Neural cell (in vitro differentiated cells): ENCODE results near the gene HHATL. TPM values are rescaled to one million over a fixed set of nuclear protein-coding genes. Genes with fewer than 3 reads are reported as not detected.

Experiments
- H2AFZ ChIP-seq: fragments of 200-600, 300-800 bp; sonication (generic), shearing (Covaris generic); 2 replicates; pipeline ENCODE4 v1.6.0; 2014; ENCODE audit warnings: low read depth, mild to moderate bottlenecking, antibody characterized with exemption, low read length, moderate library complexity
- H3F3A ChIP-seq: fragments of 200-600 bp; shearing (Covaris generic); 2 replicates; pipeline ENCODE4 v1.6.1; 2016; ENCODE audit warnings: mild to moderate bottlenecking, moderate library complexity, mixed read lengths, antibody characterized with exemption, low read length; ENCODE audit not compliant: insufficient read depth, poor library complexity, severe bottlenecking
- H3K27ac ChIP-seq: fragments of 200-600, 300-800 bp; sonication (generic), shearing (Covaris generic); 2 replicates; pipeline ENCODE4 v1.5.1; 2014; ENCODE audit warnings: mild to moderate bottlenecking, low read length, moderate library complexity
- H3K27me3 ChIP-seq: fragments of 300-800, 200-600 bp; sonication (generic), shearing (Covaris generic); 2 replicates; pipeline ENCODE4 v1.6.0; 2014; ENCODE audit warnings: mild to moderate bottlenecking, low read depth, low read length, moderate library complexity; ENCODE audit not compliant: insufficient read depth
- H3K36me3 ChIP-seq: fragments of 300-800, 200-600 bp; sonication (generic), shearing (Covaris generic); 2 replicates; pipeline ENCODE4 v1.5.1; 2014; ENCODE audit warnings: mild to moderate bottlenecking, antibody characterized with exemption, low read length, moderate library complexity; ENCODE audit not compliant: insufficient read depth
- H3K4me2 ChIP-seq: fragments of 300-800, 200-600 bp; sonication (generic), shearing (Covaris generic); 2 replicates; pipeline ENCODE4 v1.6.0; 2014; ENCODE audit warnings: mild to moderate bottlenecking, low read length
- H3K4me3 ChIP-seq: fragments of 300-800, 200-600 bp; sonication (generic), shearing (Covaris generic); 2 replicates; pipeline ENCODE4 v1.5.1; 2014; ENCODE audit warnings: mild to moderate bottlenecking, low read length, moderate library complexity
- H3K79me2 ChIP-seq: fragments of 200-600 bp; shearing (Covaris generic); replicated peaks from 2 replicates; pipeline ENCODE4 v1.6.0; 2014; ENCODE audit warnings: mild to moderate bottlenecking, low read length, moderate library complexity; ENCODE audit not compliant: insufficient read depth
- H3K9ac ChIP-seq: fragments of 300-800, 200-600 bp; sonication (generic), shearing (Covaris generic); 2 replicates; pipeline ENCODE4 v1.6.1; 2016; ENCODE audit warnings: mild to moderate bottlenecking, low read length, mixed read lengths
- H3K9me2 ChIP-seq: fragments of 200-600 bp; shearing (Covaris generic); 2 replicates; pipeline ENCODE4 v1.6.1; 2016; ENCODE audit warnings: mild to moderate bottlenecking, low read length, mixed read lengths; ENCODE audit not compliant: insufficient read depth
- H3K9me3 ChIP-seq: fragments of 200-600, 300-800 bp; sonication (generic), shearing (Covaris generic); 2 replicates; pipeline ENCODE4 v1.6.1; 2016; ENCODE audit warnings: mild to moderate bottlenecking, mixed run types, low read length, moderate library complexity, mixed read lengths
- H4K20me1 ChIP-seq: fragments of 200-600 bp; shearing (Covaris generic); 2 replicates; pipeline ENCODE4 v1.6.1; 2016; ENCODE audit warnings: mild to moderate bottlenecking, mixed run types; ENCODE audit not compliant: insufficient read depth
- CTCF ChIP-seq: fragments of 450-650 bp; IDR thresholded peaks from 2 replicates; pipeline ENCODE4 v1.5.1; 2014; ENCODE audit warnings: antibody characterized with exemption, mild to moderate bottlenecking, moderate library complexity; ENCODE audit not compliant: poor library complexity, severe bottlenecking
- EP300 ChIP-seq: fragments of 450-650 bp; conservative IDR thresholded peaks from 2 replicates; pipeline ENCODE4 v1.6.1; 2014; ENCODE audit warnings: antibody characterized with exemption, mild to moderate bottlenecking, moderate library complexity; ENCODE audit not compliant: poor library complexity, severe bottlenecking
- EZH2 ChIP-seq: fragments of 200-600, 300-800 bp; shearing (Covaris generic), sonication (generic); IDR thresholded peaks from 2 replicates; pipeline ENCODE4 v1.6.1; 2014; ENCODE audit warnings: antibody characterized with exemption, low read length, borderline replicate concordance, mild to moderate bottlenecking; ENCODE audit not compliant: insufficient read depth, poor library complexity, severe bottlenecking
- MXI1 ChIP-seq: fragments of 450-650 bp; conservative IDR thresholded peaks from 2 replicates; pipeline ENCODE4 v1.6.1; 2014; ENCODE audit warnings: antibody characterized with exemption, mild to moderate bottlenecking; ENCODE audit not compliant: poor library complexity, severe bottlenecking
- POLR2AphosphoS5 ChIP-seq: IDR thresholded peaks from 2 replicates; pipeline ENCODE4 v1.6.1; 2012
- RAD21 ChIP-seq: fragments of 450-650 bp; conservative IDR thresholded peaks from 2 replicates; pipeline ENCODE4 v1.6.1; 2014; ENCODE audit warnings: antibody characterized with exemption, mild to moderate bottlenecking, moderate library complexity
- REST ChIP-seq: IDR thresholded peaks from 2 replicates; pipeline ENCODE4 v1.6.1; 2012; ENCODE audit warnings: borderline replicate concordance
- SMC3 ChIP-seq: fragments of 450-650 bp; conservative IDR thresholded peaks from 2 replicates; pipeline ENCODE4 v1.6.1; 2014; ENCODE audit warnings: antibody characterized with exemption, mild to moderate bottlenecking, moderate library complexity; ENCODE audit not compliant: poor library complexity
- TAF1 ChIP-seq: IDR thresholded peaks from 2 replicates; pipeline ENCODE4 v1.6.1; 2012; ENCODE audit warnings: low read depth
- polyA plus RNA-seq: library from polyadenylated mRNA; depleted of rRNA; stranded (reverse); fragments of >200 nt; gene quantifications from 2 replicates; pipeline ENCODE4 v1.2.3, GENCODE V29; 2014

HHATL gene
- polyA plus RNA-seq, 1 donor from 2014 or later = not detected

GRCh38 chr3:42673082-42673481 is 29.5 kb downstream of the HHATL start:
- H4K20me1 ChIP-seq = no peaks in the 10 kb centered on the region
- no peaks in the 10 kb centered on the region for H3K36me3 ChIP-seq
- H2AFZ ChIP-seq = no peak overlapping the region
- H3K27me3 ChIP-seq = no peaks in the 10 kb centered on the region
- H3K4me2 ChIP-seq = no peak overlapping the region
- no peaks in the 10 kb centered on the region for H3F3A ChIP-seq
- H3K4me3 ChIP-seq = no peak overlapping the region
- H3K27ac ChIP-seq = no peak overlapping the region
- no peaks in the 10 kb centered on the region for H3K9me3 ChIP-seq
- H3K9ac ChIP-seq = no peak overlapping the region
- TF ChIP-seq EP300 (no peak), EZH2 (no peak), MXI1 (no peak), CTCF (no peak), POLR2AphosphoS5 (no peak), SMC3 (no peak), RAD21 (no peak), REST (no peak), TAF1 (no peak)
- H3K9me2 ChIP-seq = no peaks in the 10 kb centered on the region
- H3K79me2 ChIP-seq = no peaks in the 10 kb centered on the region

- no peak for TF ChIP-seq EZH2
- no peak for TF ChIP-seq TAF1
- no peak for TF ChIP-seq EP300
- no peak for TF ChIP-seq SMC3
- no peak for TF ChIP-seq RAD21
- no peak for TF ChIP-seq CTCF
- no peak for TF ChIP-seq MXI1
- TF ChIP-seq REST = no peak
- TF ChIP-seq POLR2AphosphoS5 = no peak
- Histone ChIP-seq H3K27ac (no peak overlapping the region), H3K4me2 (no peak overlapping the region), H3K9ac (no peak overlapping the region), H3K79me2 (no peaks in the 10 kb centered on the region), H3K27me3 (no peaks in the 10 kb centered on the region), H3K9me2 (no peaks in the 10 kb centered on the region), H3F3A (no peaks in the 10 kb centered on the region), H3K4me3 (no peak overlapping the region), H3K36me3 (no peaks in the 10 kb centered on the region), H2AFZ (no peak overlapping the region), H3K9me3 (no peaks in the 10 kb centered on the region), H4K20me1 (no peaks in the 10 kb centered on the region)
Measured at GRCh38 chr3:42672515-42672914, 30.1 kb downstream of the HHATL start.
